Measurements from ENCODE around the gene AGAP2. TPM values are rescaled to one million over a fixed set of nuclear protein-coding genes. Genes with fewer than 3 reads are reported as not detected.

Gene AGAP2
- total and polyA plus RNA-seq, 2 of the 13 experiments (the other 11 are each of a cell fraction or from before 2014, with no cell fraction given): 0.38 to 0.45 TPM

- TF ChIP-seq AHDC1 (CRISPR knock-in tag; IDR thresholded peaks at IDR 0.05; ENCODE audit: borderline replicate concordance): 0 out of 2 replicates have a peak, but pooled peaks have one; percentile 24
- TF ChIP-seq PHF21A (CRISPR knock-in tag; IDR thresholded peaks at IDR 0.05): no peak
- TF ChIP-seq ZBTB49 (CRISPR knock-in tag; IDR thresholded peaks at IDR 0.05; ENCODE audit: borderline replicate concordance): no peak
- no peak for TF ChIP-seq REPIN1 (CRISPR knock-in tag; IDR thresholded peaks at IDR 0.05; ENCODE audit: borderline replicate concordance, low read depth)
- no peak for TF ChIP-seq HNF1A (IDR thresholded peaks at IDR 0.05; ENCODE audit: low read depth)
- 0 out of 2 replicates have a peak, but pooled peaks have one; percentile 8 for TF ChIP-seq HNF1A (CRISPR knock-in tag; IDR thresholded peaks at IDR 0.05; ENCODE audit: borderline replicate concordance)
- TF ChIP-seq ZNF317 (CRISPR knock-in tag; IDR thresholded peaks at IDR 0.05): no peak
- no peak for TF ChIP-seq ZBED4 (CRISPR knock-in tag; IDR thresholded peaks at IDR 0.05; ENCODE audit: borderline replicate concordance)
- TF ChIP-seq RXRB (CRISPR knock-in tag; IDR thresholded peaks at IDR 0.05; ENCODE audit: borderline replicate concordance): no peak; the same call in 1 of the 2 replicates
- 0 out of 2 replicates have a peak, but pooled peaks have one; percentile 8 for TF ChIP-seq SMAD3 (CRISPR knock-in tag; IDR thresholded peaks at IDR 0.05)
- no peak for TF ChIP-seq FOXC1 (CRISPR knock-in tag; IDR thresholded peaks at IDR 0.05; ENCODE audit: borderline replicate concordance)
- peak; percentile 51; the same call in 1 of the 2 replicates for TF ChIP-seq DMAP1 (CRISPR knock-in tag; IDR thresholded peaks at IDR 0.05)
Measured at GRCh38 chr12:57765003-57765697, 26.6 kb upstream of the AGAP2 start (continued).
